Measurements from ENCODE around the gene CCDC77.

Gene CCDC77

DNA sequence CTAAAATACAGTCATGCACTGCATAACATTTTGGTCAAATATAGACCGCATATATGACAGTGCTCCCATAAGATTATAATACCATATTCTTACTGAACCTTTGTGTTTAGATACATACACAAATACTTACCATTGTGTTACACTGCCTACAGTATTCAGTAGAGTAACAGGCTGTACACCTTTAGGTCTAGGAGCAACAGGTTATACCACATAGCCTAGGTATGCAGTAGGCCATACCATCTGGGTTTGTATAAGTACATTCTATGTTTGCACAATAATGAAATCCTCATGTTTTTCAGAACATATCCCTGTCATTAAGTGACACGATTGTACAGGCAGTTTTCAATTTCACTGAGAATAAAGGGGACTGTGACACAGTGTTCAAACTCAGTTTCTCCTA lies 34.6 kb upstream of the CCDC77 start:
- TF ChIP-seq REST (IDR thresholded peaks at IDR 0.05; ENCODE audit: low read depth) (no peak), USF1 (IDR thresholded peaks at IDR 0.05) (no peak), ZBTB7A (IDR thresholded peaks at IDR 0.05; ENCODE audit: low read depth) (no peak), NFIC (IDR thresholded peaks at IDR 0.05) (no peak), FOXM1 (IDR thresholded peaks at IDR 0.05; ENCODE audit: borderline replicate concordance, low read depth) (no peak), CREB1 (IDR thresholded peaks at IDR 0.05; ENCODE audit: low read depth) (no peak), TEAD4 (IDR thresholded peaks at IDR 0.05) (no peak), MAX (IDR thresholded peaks at IDR 0.05) (no peak), EP300 (IDR thresholded peaks at IDR 0.05; ENCODE audit: borderline replicate concordance) (no peak), YY1 (IDR thresholded peaks at IDR 0.05; ENCODE audit: low read depth) (no peak), TCF12 (IDR thresholded peaks at IDR 0.05; ENCODE audit: low read depth) (no peak), EGR1 (IDR thresholded peaks at IDR 0.05) (no peak), CEBPB (IDR thresholded peaks at IDR 0.05) (no peak), TAF1 (IDR thresholded peaks at IDR 0.05; ENCODE audit: low read depth) (no peak), RAD21 (IDR thresholded peaks at IDR 0.05; ENCODE audit: low read depth) (no peak)

DNA sequence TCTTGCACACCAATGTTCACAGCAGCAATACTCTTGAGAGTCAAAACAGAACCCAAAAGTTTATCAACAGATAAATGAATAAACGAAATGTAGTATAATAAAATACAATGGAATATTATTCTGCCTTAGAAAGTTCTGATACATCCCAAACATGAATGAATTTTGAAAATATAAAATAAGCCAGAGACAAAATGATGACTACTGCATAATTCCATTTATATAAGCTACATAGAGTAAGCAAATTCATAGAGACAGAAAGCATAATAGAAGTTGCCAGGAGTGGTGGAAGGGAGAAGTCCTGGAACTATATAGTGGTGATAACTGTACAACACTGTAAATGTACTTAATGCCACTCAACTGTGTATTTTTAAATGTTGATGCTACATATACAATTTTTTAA lies 33.5 kb upstream of the CCDC77 start:
- TF ChIP-seq CEBPB (IDR thresholded peaks at IDR 0.05) (no peak), TAF1 (IDR thresholded peaks at IDR 0.05; ENCODE audit: low read depth) (no peak), USF1 (IDR thresholded peaks at IDR 0.05) (no peak), EP300 (IDR thresholded peaks at IDR 0.05; ENCODE audit: borderline replicate concordance) (no peak), EGR1 (IDR thresholded peaks at IDR 0.05) (no peak), CREB1 (IDR thresholded peaks at IDR 0.05; ENCODE audit: low read depth) (no peak), NFIC (IDR thresholded peaks at IDR 0.05) (no peak), RAD21 (IDR thresholded peaks at IDR 0.05; ENCODE audit: low read depth) (no peak), REST (IDR thresholded peaks at IDR 0.05; ENCODE audit: low read depth) (no peak), TEAD4 (IDR thresholded peaks at IDR 0.05) (no peak), ZBTB7A (IDR thresholded peaks at IDR 0.05; ENCODE audit: low read depth) (no peak), YY1 (IDR thresholded peaks at IDR 0.05; ENCODE audit: low read depth) (no peak), TCF12 (IDR thresholded peaks at IDR 0.05; ENCODE audit: low read depth) (no peak), MAX (IDR thresholded peaks at IDR 0.05) (no peak)

DNA sequence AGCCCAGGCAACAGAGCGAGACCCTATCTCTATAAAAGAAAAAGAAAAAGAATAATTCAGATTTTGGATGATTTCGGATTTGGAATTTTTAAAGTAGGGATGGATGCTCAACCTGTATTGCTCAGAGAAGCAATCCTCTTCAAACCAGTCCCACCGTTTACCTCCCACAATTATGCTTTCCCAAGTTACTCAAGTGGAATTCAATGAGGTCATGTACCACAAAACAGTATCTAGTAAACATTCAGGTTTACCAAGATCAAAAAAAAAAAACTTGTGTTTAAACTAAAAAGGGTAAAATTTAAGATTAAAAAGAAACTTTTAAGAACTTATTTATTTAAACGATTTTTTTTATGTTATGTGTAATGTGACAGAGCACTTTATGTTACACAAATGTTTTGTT lies 14.8 kb upstream of the CCDC77 start:
- no peak for TF ChIP-seq USF1 (IDR thresholded peaks at IDR 0.05)
- no peak for TF ChIP-seq MAX (IDR thresholded peaks at IDR 0.05)
- no peak for TF ChIP-seq NFIC (IDR thresholded peaks at IDR 0.05)
- TF ChIP-seq CREB1 (IDR thresholded peaks at IDR 0.05; ENCODE audit: low read depth): no peak
- TF ChIP-seq ZBTB7A (IDR thresholded peaks at IDR 0.05; ENCODE audit: low read depth): no peak
- TF ChIP-seq TEAD4 (IDR thresholded peaks at IDR 0.05): no peak
- TF ChIP-seq CEBPB (IDR thresholded peaks at IDR 0.05): no peak
- no peak for TF ChIP-seq FOXM1 (IDR thresholded peaks at IDR 0.05; ENCODE audit: borderline replicate concordance, low read depth)
- TF ChIP-seq EP300 (IDR thresholded peaks at IDR 0.05; ENCODE audit: borderline replicate concordance): no peak
- TF ChIP-seq RAD21 (IDR thresholded peaks at IDR 0.05; ENCODE audit: low read depth): no peak
- no peak for TF ChIP-seq EGR1 (IDR thresholded peaks at IDR 0.05)
- TF ChIP-seq REST (IDR thresholded peaks at IDR 0.05; ENCODE audit: low read depth): no peak
- no peak for TF ChIP-seq TCF12 (IDR thresholded peaks at IDR 0.05; ENCODE audit: low read depth)
- no peak for TF ChIP-seq TAF1 (IDR thresholded peaks at IDR 0.05; ENCODE audit: low read depth)
- TF ChIP-seq YY1 (IDR thresholded peaks at IDR 0.05; ENCODE audit: low read depth): no peak

DNA sequence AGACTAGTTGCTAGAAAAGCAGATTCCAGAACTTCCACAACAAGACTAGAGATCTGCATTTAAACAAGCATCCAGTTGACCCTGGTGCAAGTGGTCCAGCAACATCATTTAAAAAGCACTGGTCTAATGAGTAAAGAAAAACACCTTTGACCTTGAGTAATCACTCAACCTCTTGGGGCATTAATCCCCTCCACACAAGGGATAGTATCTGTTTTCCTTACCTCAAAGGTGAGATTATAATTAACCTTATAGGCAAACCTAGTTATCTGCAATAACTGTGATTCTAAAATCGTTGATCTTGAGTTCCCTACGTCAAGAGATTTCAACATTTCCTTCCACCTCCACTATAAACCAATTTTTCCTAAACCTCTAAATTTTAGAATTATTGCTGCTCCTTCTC lies 13.4 kb upstream of the CCDC77 start:
- TF ChIP-seq FOXM1 (IDR thresholded peaks at IDR 0.05; ENCODE audit: borderline replicate concordance, low read depth): 0 out of 2 replicates have a peak, but pooled peaks have one; percentile 18
- TF ChIP-seq EGR1 (IDR thresholded peaks at IDR 0.05): no peak
